ENCODE measurements around the gene ZNF770.

DNA sequence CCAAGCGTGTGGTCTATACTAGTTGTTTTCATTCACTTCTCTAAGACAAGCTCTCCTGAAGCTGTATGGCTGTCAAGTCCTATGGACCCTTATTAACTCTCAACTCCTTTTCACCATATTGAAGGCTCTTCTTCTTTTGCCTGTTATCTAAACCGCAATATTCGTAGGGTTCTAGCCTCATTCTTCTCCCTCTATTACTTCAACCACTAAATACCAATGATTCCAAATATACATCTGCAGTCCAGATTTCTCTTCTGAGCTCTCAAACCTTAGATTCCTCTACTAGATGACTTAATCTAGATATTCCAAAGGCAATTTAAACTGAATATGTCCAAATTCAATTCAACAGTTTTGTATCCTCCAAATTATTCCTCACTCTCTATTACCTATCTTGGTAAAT is 43.2 kb downstream of the ZNF770 start:
- TF ChIP-seq, protein P1, sequence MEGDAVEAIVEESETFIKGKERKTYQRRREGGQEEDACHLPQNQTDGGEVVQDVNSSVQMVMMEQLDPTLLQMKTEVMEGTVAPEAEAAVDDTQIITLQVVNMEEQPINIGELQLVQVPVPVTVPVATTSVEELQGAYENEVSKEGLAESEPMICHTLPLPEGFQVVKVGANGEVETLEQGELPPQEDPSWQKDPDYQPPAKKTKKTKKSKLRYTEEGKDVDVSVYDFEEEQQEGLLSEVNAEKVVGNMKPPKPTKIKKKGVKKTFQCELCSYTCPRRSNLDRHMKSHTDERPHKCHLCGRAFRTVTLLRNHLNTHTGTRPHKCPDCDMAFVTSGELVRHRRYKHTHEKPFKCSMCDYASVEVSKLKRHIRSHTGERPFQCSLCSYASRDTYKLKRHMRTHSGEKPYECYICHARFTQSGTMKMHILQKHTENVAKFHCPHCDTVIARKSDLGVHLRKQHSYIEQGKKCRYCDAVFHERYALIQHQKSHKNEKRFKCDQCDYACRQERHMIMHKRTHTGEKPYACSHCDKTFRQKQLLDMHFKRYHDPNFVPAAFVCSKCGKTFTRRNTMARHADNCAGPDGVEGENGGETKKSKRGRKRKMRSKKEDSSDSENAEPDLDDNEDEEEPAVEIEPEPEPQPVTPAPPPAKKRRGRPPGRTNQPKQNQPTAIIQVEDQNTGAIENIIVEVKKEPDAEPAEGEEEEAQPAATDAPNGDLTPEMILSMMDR (IDR thresholded peaks at IDR 0.05), result no peak
- no peak for TF ChIP-seq EZH2phosphoT487 (IDR thresholded peaks at IDR 0.05)
- TF ChIP-seq EZH2 (IDR thresholded peaks at IDR 0.05), result no peak
